Mesendoderm (in vitro differentiated cells): ENCODE data around the gene KCNJ5.
A peak's percentile ranks its signal among the peaks of the same experiment; 100 is the strongest.

ENCODE experiments used
- DNase-seq: peaks from one replicate; pipeline ENCODE4 v3.0.0; 2013
- H2AK5ac ChIP-seq: 2 replicates; pipeline ENCODE4 v1.6.1; 2013; ENCODE audit warnings: low read length, inconsistent platforms
- H2BK120ac ChIP-seq: 2 replicates; pipeline ENCODE4 v1.6.1; 2013; ENCODE audit warnings: low read depth, mild to moderate bottlenecking, low read length, moderate library complexity, mixed read lengths
- H2BK15ac ChIP-seq: replicated peaks from 2 replicates; pipeline ENCODE4 v1.6.1; 2013; ENCODE audit warnings: low read depth, mild to moderate bottlenecking, moderate library complexity
- H2BK5ac ChIP-seq: 2 replicates; pipeline ENCODE4 v1.6.1; 2013; ENCODE audit warnings: low read length, inconsistent platforms
- H3K18ac ChIP-seq: 2 replicates; pipeline ENCODE4 v1.6.1; 2013; ENCODE audit warnings: mild to moderate bottlenecking, low read length, mixed read lengths
- H3K23ac ChIP-seq: one replicate; pipeline ENCODE4 v1.6.1; 2013; ENCODE audit warnings: low read length
- H3K27ac ChIP-seq: 2 replicates; pipeline ENCODE4 v1.5.1; 2013; ENCODE audit warnings: low read depth, mild to moderate bottlenecking, inconsistent platforms, low read length, moderate library complexity
- H3K27me3 ChIP-seq: 2 replicates; pipeline ENCODE4 v1.6.1; 2013; ENCODE audit warnings: low read length, control low read depth, mild to moderate bottlenecking, inconsistent platforms; ENCODE audit not compliant: insufficient read depth, poor library complexity
- H3K36me3 ChIP-seq: 2 replicates; pipeline ENCODE4 v1.6.1; 2013; ENCODE audit warnings: low read length, inconsistent platforms; ENCODE audit not compliant: control insufficient read depth, insufficient read depth
- H3K4ac ChIP-seq: one replicate; pipeline ENCODE4 v1.6.1; 2013; ENCODE audit warnings: low read depth, mild to moderate bottlenecking, low read length, moderate library complexity
- H3K4me1 ChIP-seq: 2 replicates; pipeline ENCODE4 v1.6.1; 2013; ENCODE audit warnings: low read depth, low read length, inconsistent platforms; ENCODE audit not compliant: control insufficient read depth
- H3K4me2 ChIP-seq: 2 replicates; pipeline ENCODE4 v1.6.1; 2013; ENCODE audit warnings: low read length
- H3K4me3 ChIP-seq: 2 replicates; pipeline ENCODE4 v1.5.1; 2013; ENCODE audit warnings: mild to moderate bottlenecking, low read length
- H3K56ac ChIP-seq: one replicate; pipeline ENCODE4 v1.6.1; 2013; ENCODE audit warnings: low read length
- H3K79me1 ChIP-seq: 2 replicates; pipeline ENCODE4 v1.6.1; 2013; ENCODE audit warnings: low read length, inconsistent platforms
- H3K79me2 ChIP-seq: 2 replicates; pipeline ENCODE4 v1.6.1; 2013; ENCODE audit warnings: mild to moderate bottlenecking, low read length; ENCODE audit not compliant: control insufficient read depth, insufficient read depth
- H3K9ac ChIP-seq: 2 replicates; pipeline ENCODE4 v1.6.1; 2013; ENCODE audit warnings: low read length, inconsistent platforms
- H4K5ac ChIP-seq: one replicate; pipeline ENCODE4 v1.6.1; 2013; ENCODE audit warnings: low read length
- H4K8ac ChIP-seq: one replicate; pipeline ENCODE4 v1.6.1; 2013; ENCODE audit warnings: low read depth, mild to moderate bottlenecking, control low read depth, low read length, moderate library complexity
- WGBS: extraction: QIAGEN DNeasy Blood & Tissue Kit; methylation state at CpG from one replicate; pipeline ENCODE4 v1.1.7; 2013; ENCODE audit warnings: low lambda C conversion rate, missing lambda C conversion rate; ENCODE audit not compliant: insufficient coverage; ENCODE audit errors: extremely low coverage; 5-methylcytosine and 5-hydroxymethylcytosine counted together

Gene KCNJ5

GRCh38 chr11:128882451-128882850 lies 8.7 kb upstream of the KCNJ5 start:
- Histone ChIP-seq H3K56ac (no peak overlapping the region), H2BK120ac (no peak overlapping the region), H3K4ac (no peak overlapping the region), H3K36me3 (no peaks in the 10 kb centered on the region), H3K4me1 (no peaks in the 10 kb centered on the region), H3K23ac (no peak overlapping the region), H3K18ac (no peak overlapping the region), H2BK5ac (no peak overlapping the region), H2AK5ac (no peak overlapping the region), H3K9ac (no peak overlapping the region), H4K5ac (no peak overlapping the region), H2BK15ac (no peak overlapping the region), H3K79me1 (no peaks in the 10 kb centered on the region), H3K27me3 (no peaks in the 10 kb centered on the region), H4K8ac (no peak overlapping the region), H3K4me2 (no peak overlapping the region), H3K4me3 (no peak overlapping the region), H3K27ac (no peak overlapping the region), H3K79me2 (no peaks in the 10 kb centered on the region)
- DNase-seq, result no peak
- WGBS, result no CpG with 5 or more reads among the region's 5 CpGs

DNA sequence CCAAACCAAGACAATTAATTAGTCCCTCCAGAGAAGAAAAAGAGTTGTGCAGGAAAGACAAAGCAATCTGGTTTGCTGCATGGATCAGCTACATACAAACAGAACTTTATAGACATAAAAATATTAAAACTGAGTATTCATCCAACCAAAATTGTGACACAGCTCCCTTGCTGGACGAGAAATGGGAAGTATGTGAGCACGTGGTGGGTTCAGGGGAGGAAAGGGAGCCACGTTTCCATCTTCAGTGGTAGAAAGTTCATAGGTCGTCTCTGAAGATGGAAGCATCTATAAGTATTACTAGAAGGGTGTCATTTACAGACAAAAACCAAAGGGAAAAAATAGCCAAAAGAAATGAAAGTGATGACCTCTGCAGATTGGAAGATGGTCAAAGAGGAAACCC lies 7.1 kb upstream of the KCNJ5 start:
- H3K36me3 ChIP-seq, result no peaks in the 10 kb centered on the region
- WGBS, result no CpG with 5 or more reads among the region's 4 CpGs
- H3K4ac ChIP-seq, result no peak overlapping the region
- no peak overlapping the region for H3K9ac ChIP-seq
- no peak overlapping the region for H2BK15ac ChIP-seq
- no peak overlapping the region for H3K56ac ChIP-seq
- DNase-seq, result no peak
- no peaks in the 10 kb centered on the region for H3K4me1 ChIP-seq
- no peaks in the 10 kb centered on the region for H3K27me3 ChIP-seq
- H3K4me2 ChIP-seq, result no peak overlapping the region
- no peaks in the 10 kb centered on the region for H3K79me1 ChIP-seq
- no peak overlapping the region for H4K5ac ChIP-seq
- H3K23ac ChIP-seq, result no peak overlapping the region
- no peaks in the 10 kb centered on the region for H3K79me2 ChIP-seq
- H2AK5ac ChIP-seq, result no peak overlapping the region
- no peak overlapping the region for H2BK5ac ChIP-seq
- no peak overlapping the region for H2BK120ac ChIP-seq
- H3K18ac ChIP-seq, result no peak overlapping the region
- H3K4me3 ChIP-seq, result no peak overlapping the region
- no peak overlapping the region for H3K27ac ChIP-seq
- H4K8ac ChIP-seq, result no peak overlapping the region

GRCh38 chr11:128884703-128885338 lies 6.3 kb upstream of the KCNJ5 start:
- no peak overlapping the region for H3K4me2 ChIP-seq
- H2BK15ac ChIP-seq, result no peak overlapping the region
- H3K27me3 ChIP-seq, result peaks cover 7% of the 10 kb centered on the region
- DNase-seq, result peak; percentile 77
- no peak overlapping the region for H3K18ac ChIP-seq
- H3K23ac ChIP-seq, result no peak overlapping the region
- H3K36me3 ChIP-seq, result no peaks in the 10 kb centered on the region
- H3K4me1 ChIP-seq, result no peaks in the 10 kb centered on the region
- H3K9ac ChIP-seq, result no peak overlapping the region
- H2BK120ac ChIP-seq, result no peak overlapping the region
- no peak overlapping the region for H4K8ac ChIP-seq
- no peak overlapping the region for H3K4ac ChIP-seq
- H4K5ac ChIP-seq, result no peak overlapping the region
- no peak overlapping the region for H2BK5ac ChIP-seq
- no peak overlapping the region for H3K56ac ChIP-seq
- H3K79me2 ChIP-seq, result no peaks in the 10 kb centered on the region
- H3K79me1 ChIP-seq, result no peaks in the 10 kb centered on the region
- no peak overlapping the region for H2AK5ac ChIP-seq
- WGBS, result no CpG with 5 or more reads among the region's 12 CpGs
- no peak overlapping the region for H3K27ac ChIP-seq
- no peak overlapping the region for H3K4me3 ChIP-seq

- DNase-seq, result no peak
- no peak overlapping the region for H3K4ac ChIP-seq
- H3K27me3 ChIP-seq, result peaks cover 12% of the 10 kb centered on the region
- no peaks in the 10 kb centered on the region for H3K79me2 ChIP-seq
- no peak overlapping the region for H3K4me2 ChIP-seq
- H3K18ac ChIP-seq, result no peak overlapping the region
- no peaks in the 10 kb centered on the region for H3K79me1 ChIP-seq
- H4K8ac ChIP-seq, result no peak overlapping the region
- H2BK15ac ChIP-seq, result no peak overlapping the region
- no peak overlapping the region for H3K56ac ChIP-seq
- no peak overlapping the region for H2AK5ac ChIP-seq
- H2BK120ac ChIP-seq, result no peak overlapping the region
- H3K23ac ChIP-seq, result no peak overlapping the region
- H4K5ac ChIP-seq, result no peak overlapping the region
- no peaks in the 10 kb centered on the region for H3K36me3 ChIP-seq
- H3K4me3 ChIP-seq, result no peak overlapping the region
- no CpG with 5 or more reads among the region's 5 CpGs for WGBS
- H2BK5ac ChIP-seq, result no peak overlapping the region
- no peaks in the 10 kb centered on the region for H3K4me1 ChIP-seq
- no peak overlapping the region for H3K27ac ChIP-seq
- H3K9ac ChIP-seq, result no peak overlapping the region
These were observed 4.6 kb upstream of the KCNJ5 start for GRCh38 chr11:128886406-128887124.

GRCh38 chr11:128888034-128888985 lies 2.8 kb upstream of the KCNJ5 start:
- Histone ChIP-seq H3K56ac (peak overlapping the region; percentile 20), H2AK5ac (no peak overlapping the region), H3K9ac (peak overlapping the region; percentile 17), H4K8ac (no peak overlapping the region), H3K18ac (peak overlapping the region; percentile 30), H3K27me3 (peaks cover 13% of the 10 kb centered on the region), H2BK15ac (no peak overlapping the region), H3K23ac (no peak overlapping the region), H3K4me2 (peak overlapping the region; percentile 14), H3K79me2 (no peaks in the 10 kb centered on the region), H3K4me3 (no peak overlapping the region), H3K27ac (no peak overlapping the region), H3K4me1 (peaks cover 2% of the 10 kb centered on the region), H3K36me3 (no peaks in the 10 kb centered on the region), H2BK5ac (peak overlapping the region; percentile 52), H2BK120ac (peak overlapping the region; percentile 37), H3K4ac (no peak overlapping the region), H4K5ac (no peak overlapping the region), H3K79me1 (no peaks in the 10 kb centered on the region)
- DNase-seq, result peak; percentile 93
- WGBS, result no CpG with 5 or more reads among the region's 15 CpGs
